ENCODE results near the gene SDHD. TPM values are rescaled to one million over a fixed set of nuclear protein-coding genes. Genes with fewer than 3 reads are reported as not detected.
A peak's percentile ranks its signal among the peaks of the same experiment; 100 is the strongest.

Gene SDHD
- total and polyA plus RNA-seq, 10 of the 15 experiments (the other 5 are each of a cell fraction or from before 2014, with no cell fraction given), result 114 to 775 (median 187) TPM

GRCh38 chr11:112086422-112087191 is at the start of gene SDHD, which contains the start of gene TIMM8B (continued):
- TF ChIP-seq PBX3 (IDR thresholded peaks at IDR 0.05; ENCODE audit: insufficient replicate concordance, low read depth, low read length) (no peak), MLLT1 (IDR thresholded peaks at IDR 0.05) (peak; percentile 76), RFX5 (IDR thresholded peaks at IDR 0.05; ENCODE audit: low read depth, low read length) (no peak), EZH2 (IDR thresholded peaks at IDR 0.05; ENCODE audit: borderline replicate concordance, control insufficient read depth, low read depth, low read length) (no peak), IRF5 (IDR thresholded peaks at IDR 0.05; ENCODE audit: borderline replicate concordance) (no peak), POLR2A (IDR thresholded peaks at IDR 0.05; ENCODE audit: low read depth, low read length) (peak; percentile 97), CBX3 (IDR thresholded peaks at IDR 0.05; ENCODE audit: borderline replicate concordance, low read depth) (no peak), ZBTB4 (CRISPR knock-in tag; IDR thresholded peaks at IDR 0.05) (no peak), CBX5 (IDR thresholded peaks at IDR 0.05; ENCODE audit: low read depth) (no peak), SMC3 (IDR thresholded peaks at IDR 0.05; ENCODE audit: borderline replicate concordance, low read length) (no peak; the same call in 1 of the 2 replicates), E2F4 (IDR thresholded peaks at IDR 0.05; ENCODE audit: low read depth, low read length) (peak; percentile 78; the same call in 1 of the 2 replicates), RB1 (IDR thresholded peaks at IDR 0.05; ENCODE audit: borderline replicate concordance) (0 out of 2 replicates have a peak, but pooled peaks have one; percentile 69), HSF1 (IDR thresholded peaks at IDR 0.05; ENCODE audit: low read depth, low read length) (no peak)
